CD4-positive, alpha-beta T cell treated with Interferon gamma for 1 hour (primary cell): ENCODE measurements around the gene CFAP298.
"Not testable (repeated sequence)": the region's sequence is repeated elsewhere in the genome, so short reads cannot be mapped to it uniquely, and the experiment has no call there.

ENCODE experiments used
- DNase-seq: peaks from one replicate; pipeline ENCODE4 v3.0.0-alpha.2; 2020

CFAP298 gene, protein sequence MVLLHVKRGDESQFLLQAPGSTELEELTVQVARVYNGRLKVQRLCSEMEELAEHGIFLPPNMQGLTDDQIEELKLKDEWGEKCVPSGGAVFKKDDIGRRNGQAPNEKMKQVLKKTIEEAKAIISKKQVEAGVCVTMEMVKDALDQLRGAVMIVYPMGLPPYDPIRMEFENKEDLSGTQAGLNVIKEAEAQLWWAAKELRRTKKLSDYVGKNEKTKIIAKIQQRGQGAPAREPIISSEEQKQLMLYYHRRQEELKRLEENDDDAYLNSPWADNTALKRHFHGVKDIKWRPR

DNA sequence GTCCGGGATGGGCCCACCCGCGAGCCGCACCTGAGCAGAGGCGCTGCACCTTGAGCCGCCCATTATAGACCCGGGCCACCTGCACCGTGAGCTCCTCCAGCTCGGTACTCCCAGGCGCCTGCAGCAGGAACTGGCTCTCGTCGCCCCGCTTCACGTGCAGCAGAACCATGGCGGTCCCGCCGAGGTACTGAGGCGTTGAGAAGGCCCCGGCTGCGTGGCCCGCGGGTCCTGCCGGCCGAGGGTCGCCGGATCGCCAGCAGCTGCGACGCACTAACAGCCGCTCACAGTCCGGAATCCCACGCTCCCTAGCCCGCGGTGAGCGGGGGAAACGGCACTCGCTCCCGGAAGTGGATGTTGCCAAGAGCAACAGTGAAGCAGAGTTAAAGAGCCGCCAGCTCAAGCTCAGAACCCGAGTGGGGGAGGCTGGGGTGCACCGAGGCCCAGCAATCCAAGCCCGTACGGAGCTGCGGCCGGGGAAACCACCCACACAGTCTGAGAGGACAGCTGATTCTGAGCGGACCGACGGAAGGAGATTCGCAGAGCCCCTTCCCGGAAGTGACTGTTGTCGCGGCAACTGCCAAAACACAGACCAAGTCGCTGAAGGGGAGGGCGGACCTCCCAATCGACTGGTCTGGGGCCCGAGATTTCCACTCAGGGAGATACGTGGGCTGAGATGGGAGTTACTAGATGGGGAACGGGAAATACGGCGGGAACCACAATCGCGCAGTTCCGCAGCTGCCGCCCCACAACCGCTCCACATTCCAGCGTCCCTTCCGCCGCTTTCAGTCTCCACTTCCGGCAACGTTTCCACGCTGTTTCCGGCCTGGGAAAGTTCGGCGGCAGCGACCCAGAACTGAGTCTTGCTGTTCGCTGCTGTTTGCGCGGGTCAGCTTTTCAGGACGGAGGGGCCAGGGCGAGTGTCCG lies at the start of gene CFAP298:
TSS of gene CFAP298 (minus strand) at position 303 of the 924 bp plus-strand sequence. CDS start at position 169, 134 bp downstream.
- DNase-seq: peak; percentile 91

DNA sequence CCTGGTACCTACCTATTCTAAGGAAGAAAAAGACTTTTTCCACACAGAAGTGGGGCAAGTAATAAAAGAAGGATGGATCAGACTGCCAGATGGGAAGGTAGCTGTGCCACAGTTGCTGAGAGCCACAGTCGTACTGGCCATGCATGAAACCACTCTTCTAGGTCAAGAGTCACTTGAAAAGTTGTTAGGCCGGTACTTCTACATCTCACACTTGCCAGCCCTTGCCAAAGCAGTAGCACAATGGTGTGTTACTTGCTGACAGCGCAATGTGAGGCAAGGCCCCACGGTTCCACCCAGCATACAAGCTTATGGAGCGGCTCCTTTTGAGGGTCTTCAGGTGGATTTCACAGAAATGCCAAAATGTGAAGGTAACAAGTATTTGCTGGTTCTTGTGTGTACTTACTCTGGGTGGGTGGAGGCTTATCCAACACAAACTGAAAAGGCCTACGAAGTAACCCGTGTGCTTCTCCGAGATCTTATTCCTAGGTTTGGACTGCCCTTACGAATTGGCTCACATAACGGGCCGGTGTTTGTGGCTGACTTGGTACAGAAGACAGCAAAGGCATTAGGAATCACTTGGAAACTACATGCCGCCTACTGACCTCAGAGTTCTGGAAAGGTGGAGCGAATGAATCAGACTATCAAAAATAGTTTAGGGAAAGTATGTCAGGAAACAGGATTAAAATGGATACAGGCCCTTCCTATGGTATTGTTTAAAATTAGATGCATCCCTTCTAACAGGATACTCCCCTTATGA lies 49.0 kb upstream of the CFAP298 start:
- DNase-seq: not testable (repeated sequence)

DNA sequence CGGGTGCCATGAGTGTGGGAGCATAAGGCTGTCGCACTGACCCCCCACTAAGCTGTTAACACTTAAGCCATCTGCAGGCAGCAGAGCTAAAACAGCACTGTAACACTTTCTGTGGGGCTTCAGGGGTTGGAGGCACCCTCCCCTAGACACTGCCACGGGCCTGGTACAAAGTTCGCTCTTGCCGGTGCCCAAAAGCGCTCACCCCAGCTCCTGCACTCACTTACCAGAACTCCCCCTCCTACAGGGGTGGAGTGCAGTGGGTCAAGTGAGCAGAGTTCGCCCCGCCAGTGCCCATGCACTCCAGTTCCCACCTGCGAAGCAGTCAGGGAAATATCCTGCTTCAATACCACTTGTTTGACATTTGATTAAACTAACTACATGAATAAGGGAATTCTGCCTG lies 46.3 kb upstream of the CFAP298 start:
- DNase-seq: no peak

DNA sequence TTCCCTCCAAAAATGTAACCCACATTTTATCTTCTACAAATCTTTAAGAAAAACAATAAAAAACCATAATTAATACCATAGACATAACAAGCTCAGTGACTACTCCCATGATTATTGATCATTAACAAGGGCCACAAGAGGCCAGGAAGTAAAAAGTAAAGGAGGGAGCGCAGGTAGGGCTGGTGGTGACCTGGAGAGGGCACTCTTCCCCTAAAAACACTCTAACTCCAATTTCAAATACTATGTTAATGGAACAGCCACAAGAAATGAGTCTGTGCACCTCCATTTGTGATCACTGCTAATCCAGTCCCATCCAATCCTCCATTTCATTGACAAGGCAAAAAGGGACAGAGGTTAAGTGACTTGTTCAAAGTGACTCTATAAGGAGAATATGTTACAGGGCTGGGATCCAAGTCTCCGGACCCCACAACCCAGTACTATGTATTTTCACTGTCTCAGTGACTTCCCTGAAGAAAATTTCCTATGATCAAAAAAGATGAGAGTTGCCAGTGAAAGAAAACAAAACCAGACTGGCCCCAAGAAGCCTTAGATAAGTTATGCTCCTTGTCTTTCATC lies 41.2 kb upstream of the CFAP298 start:
- no peak for DNase-seq

DNA sequence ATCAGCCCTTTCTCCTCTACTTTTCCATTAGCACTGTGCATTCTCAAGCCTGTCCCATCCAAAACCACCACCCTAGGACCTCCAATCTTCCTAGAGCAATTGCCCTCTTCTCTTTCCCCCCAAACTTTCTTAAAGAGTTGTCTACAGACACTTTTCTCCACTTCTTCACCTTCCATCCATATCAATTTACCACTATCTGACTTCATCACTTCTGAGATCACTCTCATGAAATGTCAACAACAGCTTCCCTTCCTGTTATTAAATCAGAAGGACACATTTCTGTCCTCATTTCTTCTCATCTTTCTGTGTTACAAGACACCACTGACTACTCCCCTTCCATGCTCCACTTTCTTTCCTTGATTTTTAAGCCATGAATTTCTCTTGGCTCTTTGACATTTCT lies 36.0 kb upstream of the CFAP298 start:
- no peak for DNase-seq

DNA sequence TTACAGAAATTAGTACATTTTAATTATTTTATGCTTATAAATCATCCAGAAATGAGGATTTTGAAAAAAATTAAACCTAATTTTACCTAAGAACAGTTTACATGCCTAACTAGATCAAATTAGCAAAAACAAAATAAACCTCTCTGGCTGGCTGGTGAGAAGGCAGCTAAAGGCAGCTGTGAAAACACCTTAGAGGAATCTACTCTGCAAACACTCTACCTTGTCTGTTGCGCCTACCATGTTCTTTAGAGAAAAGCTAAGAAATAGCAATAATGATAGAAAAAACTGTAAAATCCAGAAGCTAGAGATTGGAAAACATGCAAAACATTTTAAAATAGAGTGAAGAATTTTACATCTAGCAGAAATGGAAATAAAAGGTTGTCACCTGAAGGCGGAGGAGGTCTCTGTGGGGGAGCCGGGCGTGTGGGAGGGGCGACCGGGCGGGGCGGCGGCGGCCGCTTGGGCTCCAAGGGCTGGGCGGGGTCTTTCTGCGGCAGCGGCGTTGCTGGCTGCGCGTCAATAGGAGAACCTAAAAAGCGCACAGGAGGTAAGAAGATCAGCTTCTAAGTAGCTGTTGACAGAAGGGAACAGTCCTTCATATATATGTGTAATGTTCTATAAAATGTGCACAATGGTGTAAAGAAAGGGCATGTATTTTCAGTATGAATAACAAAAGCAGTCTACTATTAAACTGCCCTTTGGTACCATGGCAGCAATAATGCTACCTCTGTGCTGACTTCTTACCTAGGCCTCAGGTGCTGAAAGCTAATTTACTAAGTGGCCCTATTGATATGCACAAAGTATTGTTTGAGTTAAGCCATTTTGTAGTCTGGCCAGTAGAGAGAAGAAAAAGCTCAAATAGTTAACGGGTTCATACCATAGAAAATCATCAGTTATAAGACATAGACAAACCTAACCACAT lies 33.3 kb upstream of the CFAP298 start:
- no peak for DNase-seq

DNA sequence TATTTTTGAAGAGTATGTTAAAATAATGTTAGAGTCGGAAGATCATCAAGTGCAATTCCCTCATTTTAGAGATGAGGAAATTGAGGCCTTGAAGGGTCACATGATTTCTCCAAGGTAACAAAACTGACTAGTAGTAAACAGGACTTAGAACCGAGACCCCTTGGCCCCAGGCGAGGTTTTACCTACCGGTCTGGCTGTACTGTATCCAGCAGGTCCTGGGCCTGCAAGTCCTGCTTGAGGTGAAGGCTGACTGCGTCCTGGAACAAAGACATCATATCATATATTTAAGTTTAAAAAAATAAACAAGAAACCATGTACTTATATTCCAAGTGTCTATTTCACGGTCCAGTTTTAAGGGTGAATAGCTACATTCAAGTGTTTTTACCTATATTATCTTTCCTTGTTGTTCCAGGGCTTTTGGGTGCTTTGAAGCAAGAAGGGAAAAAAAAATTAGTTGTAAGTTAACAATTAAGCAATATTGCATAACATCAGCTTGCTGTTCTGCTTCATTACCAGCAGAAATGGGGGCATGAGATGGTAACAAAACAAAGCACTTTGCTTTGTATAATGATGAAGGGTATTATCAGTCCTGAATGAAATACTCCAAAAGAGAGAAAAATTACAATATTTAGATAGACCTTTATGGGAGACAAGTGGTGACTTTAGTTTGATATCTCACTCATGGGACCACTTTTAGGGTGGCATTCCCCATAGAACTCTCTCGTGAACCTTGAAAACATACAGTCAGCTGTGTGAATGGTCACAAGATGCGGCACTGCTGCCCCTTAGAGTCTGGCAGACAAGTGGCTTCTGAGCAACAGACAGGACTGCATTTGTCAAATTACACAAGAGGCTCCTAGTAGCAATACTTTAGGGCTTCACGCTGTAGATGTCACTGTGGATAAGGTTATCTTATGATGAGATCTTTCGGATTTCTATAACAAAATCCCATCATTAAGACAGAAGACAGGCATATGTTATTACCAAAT lies 29.8 kb upstream of the CFAP298 start:
- DNase-seq: no peak

DNA sequence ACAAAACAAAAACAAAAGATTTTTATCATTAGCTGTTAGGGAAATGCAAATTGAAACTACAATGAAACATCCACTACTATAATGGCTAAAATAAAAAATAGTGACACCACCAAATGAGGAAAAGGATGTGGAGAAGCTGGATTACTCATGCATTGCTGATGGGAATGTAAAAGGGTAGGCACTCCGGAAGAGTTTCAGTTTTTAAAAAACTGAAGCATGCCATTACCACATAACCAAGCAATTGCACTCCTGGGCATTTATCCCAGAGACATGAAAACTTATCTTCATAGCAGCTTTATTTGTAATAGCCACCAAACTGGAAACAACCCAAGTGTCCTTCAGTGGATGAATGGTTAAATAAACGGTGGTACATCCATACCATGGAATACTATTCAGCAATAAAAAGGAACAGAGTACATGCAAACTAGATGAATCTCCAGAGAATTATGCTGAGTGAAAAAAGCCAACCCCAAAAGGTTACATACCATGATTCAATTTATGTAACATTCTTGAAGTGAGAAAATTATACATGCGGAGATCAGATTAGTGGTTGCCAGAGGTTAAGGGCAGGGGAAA lies 14.5 kb upstream of the CFAP298 start:
- DNase-seq: no peak

DNA sequence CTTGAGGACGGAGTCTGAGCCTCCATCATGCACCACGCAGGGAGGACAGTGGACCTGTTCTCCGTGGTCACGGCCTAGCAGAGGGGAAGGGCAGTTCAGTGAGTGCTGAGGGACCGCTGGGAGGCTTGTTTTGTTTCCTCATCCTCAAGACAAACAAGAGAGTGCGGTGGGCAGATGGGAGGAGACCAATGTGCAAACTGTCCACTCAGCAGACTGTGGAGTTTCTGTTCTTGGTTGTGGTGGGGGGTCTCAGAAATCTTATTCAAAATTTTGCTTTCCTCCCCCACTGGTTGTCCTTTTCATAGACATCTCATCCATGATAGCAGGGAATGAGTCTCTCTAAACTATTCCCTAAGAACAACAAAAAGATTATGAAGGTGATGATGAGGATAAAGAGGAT lies 6.0 kb upstream of the CFAP298 start:
- not testable (repeated sequence) for DNase-seq

DNA sequence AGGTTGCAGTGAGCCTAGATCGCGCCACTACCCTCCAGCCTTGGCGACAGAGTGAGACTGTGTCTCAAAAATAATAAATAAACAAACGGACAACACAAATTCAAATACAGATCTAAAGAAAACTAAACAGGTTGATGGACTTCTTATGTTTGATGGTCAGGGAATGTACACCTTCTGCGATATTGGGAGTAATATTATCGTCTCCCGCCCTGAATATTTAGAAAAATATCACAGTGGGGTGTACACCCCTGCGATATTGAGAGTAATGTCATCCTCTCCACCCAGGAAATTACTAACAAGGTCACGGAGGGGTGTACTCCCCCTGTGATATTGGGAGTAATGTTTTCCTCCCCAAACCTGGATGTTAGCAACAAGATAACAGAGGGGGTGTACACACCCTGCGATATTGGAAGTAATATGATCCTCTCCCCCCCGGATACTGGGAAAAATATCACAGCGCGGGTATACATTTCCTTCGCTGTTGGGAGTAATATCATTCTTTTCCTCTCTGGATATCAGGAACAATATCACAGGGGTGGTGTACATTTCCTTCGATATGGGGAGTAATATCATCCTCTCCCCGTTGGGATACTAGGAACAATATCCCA lies 1.4 kb upstream of the CFAP298 start:
- DNase-seq: no peak

DNA sequence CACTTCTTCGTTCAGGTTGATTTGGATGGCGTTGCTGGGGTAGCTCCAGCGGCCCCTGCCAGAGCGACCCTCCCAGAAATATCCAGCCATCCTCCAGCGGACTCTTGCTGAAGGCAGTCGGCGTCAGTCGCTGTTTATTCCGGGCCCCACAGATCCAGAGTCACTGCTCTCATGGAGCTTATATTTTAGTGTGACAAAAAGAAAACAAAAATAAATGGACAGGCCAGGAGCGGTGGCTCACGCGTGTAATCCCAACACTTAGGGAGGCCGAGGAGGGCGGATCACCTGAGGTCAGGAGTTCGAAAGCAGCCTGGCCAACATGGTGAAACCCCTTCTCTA lies 791 bp upstream of the CFAP298 start:
- no peak for DNase-seq

DNA sequence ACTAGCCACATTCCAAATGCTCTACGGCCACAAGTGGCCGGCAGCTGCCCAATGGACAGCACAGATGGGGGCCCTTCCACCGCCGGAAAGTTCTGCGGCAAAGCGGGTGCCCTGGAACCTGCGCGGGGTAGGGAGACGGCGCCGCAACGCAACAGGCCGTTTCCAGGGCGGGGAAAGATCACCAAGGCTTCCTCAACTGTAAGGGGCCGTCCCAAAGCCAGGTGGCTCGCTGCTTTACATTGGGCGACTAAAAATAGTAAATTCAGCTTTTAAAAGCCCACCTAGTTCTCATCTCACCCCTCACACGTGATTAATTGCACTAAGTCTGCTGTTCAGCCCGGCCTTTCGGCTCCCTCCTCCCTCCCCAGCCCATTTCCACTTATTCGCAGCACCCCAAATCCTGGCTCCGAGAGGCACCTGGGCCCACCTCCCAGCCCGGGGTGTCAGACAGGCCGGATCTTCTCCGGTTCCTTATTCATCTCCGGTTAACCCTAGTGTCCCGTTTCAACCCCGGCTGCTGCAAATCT lies 643 bp downstream of the CFAP298 start:
- DNase-seq: no peak

DNA sequence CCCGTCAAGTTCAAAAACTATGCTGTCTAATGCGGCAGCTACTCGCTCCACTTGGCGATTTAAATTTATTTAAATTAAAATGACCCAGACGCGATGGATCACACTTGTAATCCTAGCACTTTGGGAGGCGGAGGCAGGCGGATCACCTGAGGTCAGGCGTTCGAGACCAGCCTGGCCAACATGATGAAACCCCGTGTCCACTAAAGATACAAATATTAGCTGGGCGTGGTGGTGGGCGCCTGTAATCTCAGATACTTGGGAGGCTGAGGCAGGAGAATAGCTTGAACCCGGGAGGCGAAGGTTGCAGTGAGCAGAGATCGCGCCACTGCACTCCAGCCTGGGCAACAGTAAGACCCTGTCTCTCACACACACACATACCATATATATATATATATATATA lies 1.2 kb downstream of the CFAP298 start:
- DNase-seq: not testable (repeated sequence)

DNA sequence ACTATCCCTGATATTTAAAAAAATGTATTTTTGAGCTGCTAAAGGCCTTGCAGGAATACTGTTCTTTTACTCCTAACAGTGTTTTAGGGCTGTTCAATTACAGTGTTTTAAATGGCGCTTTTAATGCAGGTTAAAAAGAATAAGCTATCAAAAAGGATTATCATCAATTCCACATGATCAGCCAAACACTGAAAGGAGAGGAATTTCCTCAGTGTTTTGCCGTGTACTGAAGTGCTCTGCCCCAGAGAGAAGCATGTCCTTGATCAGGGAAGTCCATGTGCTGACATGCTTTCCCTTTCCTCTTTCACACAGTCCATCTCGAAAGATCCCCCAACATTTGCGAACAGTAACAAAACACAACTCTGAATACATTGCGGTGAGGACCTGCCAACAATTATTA lies 3.3 kb downstream of the CFAP298 start:
- no peak for DNase-seq

DNA sequence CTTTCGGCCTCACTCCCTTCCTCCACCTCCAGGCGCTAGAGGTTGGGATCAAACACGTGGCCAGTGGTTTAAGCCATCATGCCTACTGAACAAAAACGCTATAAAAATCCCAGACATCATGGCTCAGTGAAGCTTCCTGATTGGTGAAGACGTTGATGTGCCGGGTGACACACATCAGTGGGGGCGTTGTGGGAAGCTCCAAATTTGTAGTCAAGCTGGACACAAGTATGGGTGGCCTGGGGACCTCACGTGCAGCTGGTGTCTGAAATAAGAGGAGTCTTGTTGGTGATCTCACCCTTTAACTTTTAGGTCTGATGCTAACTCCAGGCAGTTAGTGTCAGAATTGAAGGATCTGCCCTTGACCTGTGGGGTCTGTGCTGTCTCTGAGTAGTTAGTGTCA lies 6.7 kb downstream of the CFAP298 start:
- no peak for DNase-seq

DNA sequence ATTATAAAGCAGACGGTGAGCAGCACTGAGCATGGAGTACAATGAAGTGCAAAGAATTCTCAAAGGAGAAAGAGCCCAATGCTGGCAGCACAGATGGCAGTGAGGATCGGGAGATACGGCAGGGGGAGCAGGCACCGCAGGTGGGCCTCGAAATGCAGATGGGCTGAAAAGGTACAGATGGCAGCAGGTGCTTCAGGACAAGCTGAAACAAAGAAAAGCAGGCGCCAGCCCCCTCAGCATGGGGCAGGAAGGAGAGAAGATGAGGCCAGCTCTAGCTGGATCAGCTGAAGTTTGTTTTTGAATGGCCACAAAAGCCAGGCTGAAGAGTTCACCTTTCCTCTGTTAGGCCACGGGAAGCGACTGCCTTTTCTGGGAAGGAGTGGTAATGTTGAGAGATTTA lies 7.7 kb downstream of the CFAP298 start:
- no peak for DNase-seq

DNA sequence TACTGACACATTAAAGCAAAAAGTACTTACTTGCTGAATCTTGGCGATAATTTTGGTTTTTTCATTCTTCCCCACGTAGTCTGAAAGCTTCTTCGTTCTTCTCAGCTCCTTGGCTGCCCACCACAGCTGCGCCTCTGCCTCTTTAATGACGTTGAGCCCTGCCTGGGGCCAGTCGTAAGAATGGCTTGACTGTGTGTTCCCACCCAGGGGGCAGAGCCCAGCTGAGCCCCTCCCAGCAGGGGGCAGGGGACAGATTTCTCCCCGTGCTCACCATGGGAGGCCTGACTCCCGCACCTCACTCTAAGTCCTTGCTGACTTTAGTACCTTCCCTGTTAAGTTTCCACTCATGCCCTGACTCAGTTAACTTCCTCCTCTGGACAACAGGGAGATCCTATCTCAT lies 9.0 kb downstream of the CFAP298 start:
- no peak for DNase-seq

DNA sequence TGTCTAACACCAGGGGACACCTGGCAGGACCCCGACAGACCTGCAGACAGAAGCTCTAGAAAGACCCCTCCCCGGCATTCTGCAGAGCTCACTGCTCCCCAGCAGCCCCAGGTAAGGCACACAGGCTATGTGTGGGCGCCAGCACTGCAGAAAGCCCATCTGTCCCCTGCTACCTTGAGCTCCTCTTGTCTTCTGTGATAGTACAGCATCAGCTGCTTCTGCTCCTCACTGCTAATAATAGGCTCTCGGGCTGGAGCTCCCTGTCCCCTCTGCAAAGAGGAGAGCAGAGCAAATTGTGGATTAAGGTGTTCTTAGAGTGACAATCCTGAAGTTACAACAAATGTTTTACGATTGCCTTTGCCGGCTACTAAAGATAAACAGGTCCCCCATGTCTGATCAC lies 10.1 kb downstream of the CFAP298 start:
- no peak for DNase-seq

DNA sequence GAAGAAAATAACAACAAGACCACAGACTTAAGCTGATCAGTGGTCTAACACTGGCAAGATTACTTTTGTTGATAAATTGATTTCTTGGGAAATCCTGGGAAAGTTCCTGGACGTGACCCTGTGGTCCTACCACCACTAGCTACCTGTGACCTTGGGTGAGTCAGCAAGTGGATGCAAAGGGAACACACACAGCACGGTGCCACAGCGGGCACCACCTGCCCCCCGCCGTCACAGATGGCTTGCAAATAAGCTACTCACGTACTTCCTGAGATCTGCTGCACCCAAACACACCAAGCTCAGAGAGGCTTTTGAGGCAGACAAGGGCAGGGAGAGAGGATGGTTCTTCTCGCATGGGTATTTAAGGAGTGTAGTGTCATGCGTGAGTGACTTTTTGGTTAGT lies 12.7 kb downstream of the CFAP298 start:
- no peak for DNase-seq

DNA sequence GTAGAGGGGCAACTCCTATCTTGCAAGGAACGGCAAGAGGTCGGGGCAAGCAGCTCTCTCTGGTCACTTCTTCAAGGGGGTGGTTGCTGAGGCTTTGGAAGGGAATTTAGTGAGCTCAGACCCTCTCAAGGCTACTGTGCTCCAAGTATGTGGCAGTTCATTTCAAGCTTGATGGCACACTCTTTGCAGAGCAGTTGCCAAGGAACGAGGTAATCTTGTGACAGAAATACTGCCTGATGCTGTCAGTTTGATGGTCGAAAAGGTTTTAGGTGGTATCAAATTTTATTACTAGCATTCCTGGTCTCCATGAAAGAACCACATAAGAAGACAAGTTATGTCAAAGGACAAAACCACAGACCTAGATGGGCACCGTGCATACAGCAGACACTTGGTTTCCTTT lies 13.1 kb downstream of the CFAP298 start:
- DNase-seq: no peak
